Activated T-helper 17 cell treated with anti-CD3 and anti-CD28 coated beads, Interleukin-2, amount 50 U/mL, for 72 hours (primary cell): ENCODE data around the gene OR9A4. TPM values are rescaled to one million over a fixed set of nuclear protein-coding genes. Genes with fewer than 3 reads are reported as not detected.
A peak's percentile ranks its signal among the peaks of the same experiment; 100 is the strongest.
"Not testable (repeated sequence)": the region's sequence is repeated elsewhere in the genome, so short reads cannot be mapped to it uniquely, and the experiment has no call there.

Source experiments
- ATAC-seq: fragments of 150-1000 bp; cut with Tn5 transposase; replicated peaks from 2 replicates; pipeline ENCODE4 v1.10.0; 2021; ENCODE audit warnings: mild to moderate bottlenecking, moderate library complexity
- H3K27ac Mint-ChIP-seq: one replicate; pipeline ENCODE4 v1.8.0; 2022; ENCODE audit warnings: mixed read lengths
- H3K27me3 Mint-ChIP-seq: one replicate; pipeline ENCODE4 v1.8.0; 2022; ENCODE audit warnings: mixed read lengths
- H3K36me3 Mint-ChIP-seq: one replicate; pipeline ENCODE4 v1.8.0; 2022; ENCODE audit warnings: low read depth, mild to moderate bottlenecking, mixed read lengths
- H3K4me1 Mint-ChIP-seq: one replicate; pipeline ENCODE4 v1.8.0; 2022; ENCODE audit warnings: mixed read lengths
- H3K4me3 Mint-ChIP-seq: one replicate; pipeline ENCODE4 v1.8.0; 2022; ENCODE audit warnings: mild to moderate bottlenecking, mixed read lengths
- H3K9me3 Mint-ChIP-seq: one replicate; pipeline ENCODE4 v1.8.0; 2022; ENCODE audit warnings: mixed read lengths
- total RNA-seq, 2 donors: library from RNA; stranded (reverse); gene quantifications; one replicate each; pipeline ENCODE4 v1.2.3, GENCODE V29; 2022

OR9A4 gene
- under 1 TPM in 1 of 2 donors, not detected in 1; 0.58 TPM for total RNA-seq

GRCh38 chr7:141916099-141916498 is at the start of gene OR9A4:
Gene OR9A4 (plus strand): TSS chr7:141916399. CDS start chr7:141918876, 2,477 bp downstream.
- Mint-ChIP-seq H3K36me3 (no peaks in the 10 kb centered on the region), H3K27me3 (peaks cover 16% of the 10 kb centered on the region)

GRCh38 chr7:141866974-141867373 is 49.2 kb upstream of the OR9A4 start:
- Mint-ChIP-seq H3K4me3 (no peak overlapping the region), H3K9me3 (peaks cover 6% of the 10 kb centered on the region), H3K36me3 (no peaks in the 10 kb centered on the region), H3K27me3 (peaks cover 10% of the 10 kb centered on the region), H3K4me1 (no peaks in the 10 kb centered on the region), H3K27ac (no peak overlapping the region)
- no peak for ATAC-seq

More at GRCh38 chr7:141916099-141916498, at the start of gene OR9A4:
- Mint-ChIP-seq H3K27ac (no peak within 1 kb of the TSS), H3K9me3 (no peaks in the 10 kb centered on the region), H3K4me3 (no peak within 1 kb of the TSS), H3K4me1 (no peaks in the 10 kb centered on the region)
- ATAC-seq, result no peak

- H3K4me3 Mint-ChIP-seq, result no peak overlapping the region
- ATAC-seq, result no peak
- H3K4me1 Mint-ChIP-seq, result no peaks in the 10 kb centered on the region
- no peak overlapping the region for H3K27ac Mint-ChIP-seq
- H3K27me3 Mint-ChIP-seq, result no peaks in the 10 kb centered on the region
- peaks cover 3% of the 10 kb centered on the region for H3K9me3 Mint-ChIP-seq
- H3K36me3 Mint-ChIP-seq, result no peaks in the 10 kb centered on the region
Measured at GRCh38 chr7:141872931-141873330, 43.3 kb upstream of the OR9A4 start.

- H3K9me3 Mint-ChIP-seq, result peaks cover 6% of the 10 kb centered on the region
- no peaks in the 10 kb centered on the region for H3K36me3 Mint-ChIP-seq
- no peak for ATAC-seq
- H3K27ac Mint-ChIP-seq, result no peak overlapping the region
- no peaks in the 10 kb centered on the region for H3K4me1 Mint-ChIP-seq
- no peak overlapping the region for H3K4me3 Mint-ChIP-seq
- H3K27me3 Mint-ChIP-seq, result no peaks in the 10 kb centered on the region
Measured at GRCh38 chr7:141874787-141875186, 41.4 kb upstream of the OR9A4 start.

- H3K27ac Mint-ChIP-seq, result no peak overlapping the region
- no peaks in the 10 kb centered on the region for H3K36me3 Mint-ChIP-seq
- no peaks in the 10 kb centered on the region for H3K27me3 Mint-ChIP-seq
- no peaks in the 10 kb centered on the region for H3K4me1 Mint-ChIP-seq
- no peak for ATAC-seq
- H3K4me3 Mint-ChIP-seq, result no peak overlapping the region
- H3K9me3 Mint-ChIP-seq, result peaks cover 6% of the 10 kb centered on the region
Measured at GRCh38 chr7:141875453-141875852, 40.7 kb upstream of the OR9A4 start.

GRCh38 chr7:141876371-141876770 is 39.8 kb upstream of the OR9A4 start:
- peaks cover 6% of the 10 kb centered on the region for H3K9me3 Mint-ChIP-seq
- H3K4me3 Mint-ChIP-seq, result no peak overlapping the region
- ATAC-seq, result no peak

GRCh38 chr7:141877365-141877764 is 38.8 kb upstream of the OR9A4 start:
- Mint-ChIP-seq H3K27ac (no peak overlapping the region), H3K4me1 (no peaks in the 10 kb centered on the region), H3K36me3 (no peaks in the 10 kb centered on the region), H3K27me3 (no peaks in the 10 kb centered on the region), H3K4me3 (no peak overlapping the region), H3K9me3 (peaks cover 3% of the 10 kb centered on the region)
- ATAC-seq, result no peak

More at GRCh38 chr7:141876371-141876770, 39.8 kb upstream of the OR9A4 start:
- H3K27ac Mint-ChIP-seq, result no peak overlapping the region
- no peaks in the 10 kb centered on the region for H3K27me3 Mint-ChIP-seq
- H3K36me3 Mint-ChIP-seq, result no peaks in the 10 kb centered on the region
- no peaks in the 10 kb centered on the region for H3K4me1 Mint-ChIP-seq

- Mint-ChIP-seq H3K36me3 (no peaks in the 10 kb centered on the region), H3K4me3 (no peak overlapping the region), H3K4me1 (no peaks in the 10 kb centered on the region), H3K27me3 (peaks cover 4% of the 10 kb centered on the region), H3K27ac (no peak overlapping the region), H3K9me3 (peaks cover 3% of the 10 kb centered on the region)
- no peak for ATAC-seq
Measured at GRCh38 chr7:141880960-141881359, 35.2 kb upstream of the OR9A4 start.

GRCh38 chr7:141884539-141885225 is 31.5 kb upstream of the OR9A4 start:
- H3K4me1 Mint-ChIP-seq, result no peaks in the 10 kb centered on the region
- ATAC-seq, result peak; percentile 24
- H3K36me3 Mint-ChIP-seq, result no peaks in the 10 kb centered on the region
- H3K9me3 Mint-ChIP-seq, result peaks cover 3% of the 10 kb centered on the region
- peaks cover 10% of the 10 kb centered on the region for H3K27me3 Mint-ChIP-seq
- no peak overlapping the region for H3K4me3 Mint-ChIP-seq
- H3K27ac Mint-ChIP-seq, result no peak overlapping the region

- Mint-ChIP-seq H3K4me1 (no peaks in the 10 kb centered on the region), H3K36me3 (no peaks in the 10 kb centered on the region), H3K27ac (no peak overlapping the region), H3K4me3 (no peak overlapping the region), H3K27me3 (peaks cover 10% of the 10 kb centered on the region), H3K9me3 (peaks cover 3% of the 10 kb centered on the region)
- ATAC-seq, result no peak
Measured at GRCh38 chr7:141889321-141889720, 26.9 kb upstream of the OR9A4 start.

GRCh38 chr7:141891336-141891735 is 24.9 kb upstream of the OR9A4 start:
- no peak for ATAC-seq
- Mint-ChIP-seq H3K27ac (no peak overlapping the region), H3K4me3 (no peak overlapping the region), H3K9me3 (peaks cover 3% of the 10 kb centered on the region), H3K36me3 (no peaks in the 10 kb centered on the region), H3K27me3 (peaks cover 7% of the 10 kb centered on the region), H3K4me1 (no peaks in the 10 kb centered on the region)

- H3K27me3 Mint-ChIP-seq, result peaks cover 14% of the 10 kb centered on the region
- not testable (repeated sequence) for H3K4me3 Mint-ChIP-seq, ATAC-seq
Measured at GRCh38 chr7:141899366-141899765, 16.8 kb upstream of the OR9A4 start.

GRCh38 chr7:141906285-141906684 is 9.9 kb upstream of the OR9A4 start:
- Mint-ChIP-seq H3K27me3 (peaks cover 21% of the 10 kb centered on the region), H3K4me1 (no peaks in the 10 kb centered on the region), H3K4me3 (no peak overlapping the region), H3K27ac (no peak overlapping the region), H3K9me3 (no peaks in the 10 kb centered on the region), H3K36me3 (no peaks in the 10 kb centered on the region)
- ATAC-seq, result no peak

More at GRCh38 chr7:141899366-141899765, 16.8 kb upstream of the OR9A4 start:
- H3K9me3 Mint-ChIP-seq, H3K4me1 Mint-ChIP-seq, H3K27ac Mint-ChIP-seq, H3K36me3 Mint-ChIP-seq: not testable (repeated sequence)

- Mint-ChIP-seq H3K4me3 (no peak overlapping the region), H3K27me3 (peaks cover 21% of the 10 kb centered on the region), H3K27ac (no peak overlapping the region), H3K4me1 (no peaks in the 10 kb centered on the region), H3K36me3 (no peaks in the 10 kb centered on the region), H3K9me3 (no peaks in the 10 kb centered on the region)
- ATAC-seq, result no peak
Measured at GRCh38 chr7:141911391-141911790, 4.8 kb upstream of the OR9A4 start.

GRCh38 chr7:141915565-141915964 is 634 bp upstream of the OR9A4 start:
- Mint-ChIP-seq H3K4me1 (no peaks in the 10 kb centered on the region), H3K27me3 (peaks cover 21% of the 10 kb centered on the region), H3K4me3 (no peak overlapping the region), H3K36me3 (no peaks in the 10 kb centered on the region), H3K9me3 (no peaks in the 10 kb centered on the region), H3K27ac (no peak overlapping the region)
- no peak for ATAC-seq
